HG02623 (cell line): ENCODE measurements around the gene CERT1.

Experiments
- ATAC-seq: cut with Tn5 transposase; IDR thresholded peaks from one replicate; pipeline ENCODE4 v1.9.1; 2021; ENCODE audit warnings: moderate library complexity; ENCODE audit not compliant: unreplicated experiment

Gene CERT1

DNA sequence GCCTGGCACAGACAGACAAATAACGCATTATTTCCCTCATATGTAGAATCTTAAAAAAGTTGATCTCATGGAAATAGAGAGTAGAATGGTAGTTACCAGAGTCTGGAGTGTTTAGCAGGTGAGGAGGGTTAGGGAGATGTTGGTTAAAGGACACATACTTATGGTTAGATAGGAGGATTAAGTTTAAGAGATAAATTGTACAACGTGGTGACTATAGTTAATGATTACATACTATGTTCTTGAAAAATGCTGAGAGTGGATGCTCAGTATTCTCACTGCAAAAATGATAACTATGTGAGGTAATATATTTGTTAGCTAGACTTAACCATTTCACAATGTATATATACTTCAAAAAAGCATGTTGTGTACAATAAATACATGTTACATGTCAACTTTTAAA is 38.0 kb downstream of the CERT1 start:
- no peak for ATAC-seq

DNA sequence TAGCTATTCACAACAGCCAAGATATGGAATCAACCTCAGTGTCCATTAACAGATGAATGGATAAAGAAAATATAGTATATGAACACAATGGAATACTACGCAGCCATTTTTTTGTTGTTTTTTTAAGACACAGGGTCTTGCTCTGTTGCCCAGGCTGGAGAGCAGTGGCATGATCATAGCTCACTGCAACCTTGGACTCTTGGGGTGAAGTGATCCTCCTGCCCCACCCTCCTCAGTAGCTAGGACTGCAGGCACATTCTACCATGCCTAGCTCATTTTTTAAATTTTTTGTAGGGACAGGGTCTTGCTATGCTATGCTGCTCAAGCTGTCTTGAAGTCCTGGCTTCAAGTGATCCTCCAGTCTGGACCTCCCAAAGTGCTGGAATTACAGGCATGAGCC is 38.5 kb downstream of the CERT1 start:
- no peak for ATAC-seq

DNA sequence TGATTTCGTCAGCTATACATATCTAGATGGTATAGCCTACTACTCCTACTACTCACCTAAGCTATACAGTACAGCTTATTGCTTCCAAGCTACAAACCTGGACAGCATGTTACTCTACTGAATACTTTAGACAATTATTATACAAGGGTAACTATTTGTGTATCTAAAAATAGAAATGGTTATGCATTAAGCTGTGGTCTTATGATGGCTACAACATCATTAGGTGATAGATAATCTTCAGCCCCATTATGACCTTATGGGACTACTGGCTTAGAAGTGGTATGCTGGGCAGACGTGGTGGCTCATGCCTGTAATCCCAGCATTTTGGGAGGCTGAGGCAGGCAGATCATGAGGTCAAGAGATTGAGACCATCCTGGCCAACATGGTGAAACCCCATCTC is 40.2 kb downstream of the CERT1 start:
- ATAC-seq, result no peak

DNA sequence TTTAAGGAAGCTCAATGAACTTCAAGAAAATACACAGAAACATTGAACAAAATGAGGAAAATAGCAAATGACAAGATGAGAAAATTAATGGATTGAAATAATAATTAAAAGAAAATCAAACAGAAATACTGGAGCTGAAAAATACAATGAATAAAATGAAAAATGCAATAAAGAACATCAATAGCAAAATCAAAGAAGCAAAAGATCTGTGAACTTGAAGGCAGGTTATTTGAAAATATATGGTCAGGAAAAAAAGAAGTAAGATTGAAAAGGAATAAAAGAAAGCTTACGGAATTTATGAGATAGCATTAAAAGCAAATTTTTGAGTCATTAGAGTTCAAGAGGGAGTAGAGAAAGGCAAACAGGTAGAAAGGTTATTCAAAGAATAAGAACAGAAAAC is 42.4 kb downstream of the CERT1 start:
- no peak for ATAC-seq

DNA sequence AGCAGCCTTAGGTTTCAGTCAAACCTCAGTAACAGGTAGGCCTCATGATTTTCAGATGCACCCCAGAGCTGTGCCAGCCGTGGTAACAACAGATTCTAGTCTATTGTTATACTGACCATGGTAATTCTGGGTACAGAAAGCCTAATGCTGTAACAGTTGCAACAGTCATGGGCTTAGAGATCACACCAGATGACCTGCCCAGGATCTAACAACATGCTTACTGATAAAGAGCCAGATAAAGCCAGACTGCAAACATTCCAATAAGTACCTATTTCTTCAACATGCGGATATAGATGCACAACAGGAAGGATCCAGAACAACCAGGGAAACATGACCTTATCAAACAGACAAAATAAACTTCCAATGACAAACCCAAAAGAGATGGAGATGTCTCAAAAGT is 42.8 kb downstream of the CERT1 start:
- no peak for ATAC-seq

DNA sequence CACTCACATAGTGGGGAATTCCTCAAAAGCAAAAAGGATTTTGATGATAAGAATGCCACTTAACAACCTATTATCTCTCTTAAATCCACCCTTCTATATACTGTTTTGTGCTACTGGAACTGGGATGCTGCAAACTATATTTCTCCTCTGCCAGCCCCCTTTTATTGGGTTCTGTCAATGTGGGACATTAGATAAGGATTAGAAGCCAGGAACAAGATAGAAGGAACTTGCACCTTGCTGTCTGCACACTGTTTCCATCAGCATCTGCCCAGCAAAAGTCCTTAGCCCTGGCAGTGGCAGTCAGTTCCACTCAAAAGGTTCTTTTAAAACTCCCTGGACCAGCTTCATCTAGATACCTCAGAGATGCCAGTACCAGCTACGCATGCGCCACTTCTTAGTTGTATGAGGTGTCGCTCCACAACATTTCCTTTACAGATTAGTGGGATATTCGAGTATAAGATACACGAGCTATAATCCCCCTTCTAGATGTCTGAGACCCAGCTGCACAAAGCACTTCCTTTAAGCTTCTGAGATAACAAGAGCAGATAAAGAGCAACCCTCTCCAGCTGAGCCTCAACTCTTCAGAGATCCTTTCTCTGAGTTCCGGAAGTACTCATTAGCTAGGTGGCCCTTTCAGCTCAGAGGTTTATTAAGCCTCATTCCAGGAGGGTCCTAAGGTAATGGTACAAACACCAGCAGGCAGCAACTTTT is 45.3 kb downstream of the CERT1 start:
- ATAC-seq, result no peak

DNA sequence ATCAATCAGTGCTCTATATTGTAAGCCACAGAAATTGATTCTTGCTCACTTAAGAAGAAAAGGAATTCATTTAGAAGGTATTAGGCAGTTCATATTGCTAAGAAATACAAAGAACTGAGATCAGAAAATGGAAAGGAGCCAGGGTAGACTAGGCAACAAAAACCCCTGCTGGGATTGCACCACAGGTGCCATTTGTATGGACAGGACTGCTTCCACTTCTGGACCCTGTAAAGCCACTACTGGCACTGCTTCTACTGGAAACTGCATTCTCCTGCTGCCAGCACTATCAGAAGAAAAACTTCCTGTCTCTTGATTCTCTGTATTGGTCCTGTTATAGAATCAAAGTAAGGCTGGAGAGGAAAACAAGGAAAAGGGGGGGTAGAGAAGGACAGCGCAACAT is 45.9 kb downstream of the CERT1 start:
- no peak for ATAC-seq

DNA sequence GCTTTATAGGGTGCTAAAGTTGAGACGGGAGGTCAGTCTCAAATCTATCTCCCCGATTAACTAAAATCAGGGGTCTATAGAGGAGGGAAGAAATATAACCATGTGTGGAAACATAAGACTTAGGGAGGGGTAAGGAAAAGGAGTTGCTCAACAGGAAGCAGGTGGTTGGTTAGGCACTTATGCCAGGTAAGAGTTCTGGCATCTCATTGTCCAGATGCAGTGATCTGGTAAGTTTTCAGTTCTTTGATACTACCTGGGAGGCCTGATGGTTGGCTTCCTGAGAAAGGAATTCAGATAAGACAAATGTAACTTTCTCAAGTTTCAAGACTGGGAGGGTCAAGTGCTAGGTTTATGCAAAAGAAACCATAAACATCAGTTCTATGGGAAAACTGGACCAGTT is 47.7 kb downstream of the CERT1 start:
- ATAC-seq, result no peak

DNA sequence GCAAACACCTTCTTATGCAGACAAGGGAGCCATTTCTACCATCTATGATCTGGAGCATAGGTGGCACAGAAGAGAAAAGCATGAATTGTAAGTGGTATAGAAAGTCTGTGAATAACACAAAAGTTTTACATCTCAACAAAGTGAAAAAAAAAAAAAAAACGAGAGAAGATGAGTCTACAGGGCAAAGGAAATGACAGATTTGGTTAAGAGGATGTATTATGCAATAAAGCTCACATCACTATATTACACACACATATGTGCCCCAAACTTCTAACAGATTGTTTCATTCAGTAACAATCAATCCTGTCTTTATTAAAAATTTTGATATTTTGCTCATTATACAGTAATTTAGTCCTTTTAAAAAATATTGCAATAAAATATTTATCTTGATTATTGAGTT is 49.8 kb downstream of the CERT1 start:
- ATAC-seq, result no peak

DNA sequence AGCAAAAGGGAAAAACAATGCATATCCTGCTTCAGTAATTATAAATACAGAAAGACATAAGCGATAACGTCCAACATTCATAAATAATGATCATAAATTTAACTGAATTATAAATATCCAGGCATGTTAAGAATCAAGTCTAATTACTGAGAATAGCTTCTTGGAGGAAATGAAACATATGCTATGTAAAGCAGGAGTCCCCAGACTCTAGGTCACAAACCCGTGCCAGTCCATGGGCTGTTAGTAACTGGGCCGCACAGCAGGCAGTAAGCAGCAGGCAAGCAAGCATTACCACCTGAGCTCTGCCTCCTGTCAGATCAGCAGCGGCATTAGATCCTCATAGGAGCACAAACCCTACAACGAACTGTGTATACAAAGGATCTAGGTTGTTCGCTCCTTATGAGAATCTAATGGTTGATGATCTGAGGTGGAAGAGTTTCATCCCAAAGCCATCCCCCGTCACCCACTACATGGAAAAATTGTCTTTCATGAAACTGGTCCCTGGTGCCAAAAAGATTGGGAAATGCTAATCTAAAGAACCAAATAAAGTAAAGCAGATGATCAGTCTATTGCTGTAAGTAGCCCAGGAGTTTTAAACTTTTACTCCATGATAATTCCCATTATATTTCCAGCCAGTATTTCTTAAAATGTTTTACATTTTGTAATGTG is 50.4 kb downstream of the CERT1 start:
- peak; percentile 91 for ATAC-seq

DNA sequence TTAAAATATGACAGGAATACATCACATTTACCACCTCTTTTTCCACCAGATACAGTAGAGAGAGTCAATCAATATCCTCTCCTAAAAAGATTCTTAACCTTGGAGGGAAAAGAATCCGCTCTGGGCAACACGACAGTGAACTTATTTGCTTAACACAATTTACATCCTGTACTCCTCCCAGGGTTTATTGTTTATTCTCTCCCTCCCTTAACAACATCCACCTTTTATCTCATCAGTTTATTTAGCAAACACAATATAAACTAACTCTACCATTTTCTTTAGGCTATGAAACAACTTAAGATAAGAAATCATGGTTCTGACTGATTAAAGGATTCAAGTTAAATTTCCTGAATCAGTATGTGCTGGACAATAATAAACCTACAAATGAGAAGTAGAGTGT is 50.9 kb downstream of the CERT1 start:
- ATAC-seq, result no peak

DNA sequence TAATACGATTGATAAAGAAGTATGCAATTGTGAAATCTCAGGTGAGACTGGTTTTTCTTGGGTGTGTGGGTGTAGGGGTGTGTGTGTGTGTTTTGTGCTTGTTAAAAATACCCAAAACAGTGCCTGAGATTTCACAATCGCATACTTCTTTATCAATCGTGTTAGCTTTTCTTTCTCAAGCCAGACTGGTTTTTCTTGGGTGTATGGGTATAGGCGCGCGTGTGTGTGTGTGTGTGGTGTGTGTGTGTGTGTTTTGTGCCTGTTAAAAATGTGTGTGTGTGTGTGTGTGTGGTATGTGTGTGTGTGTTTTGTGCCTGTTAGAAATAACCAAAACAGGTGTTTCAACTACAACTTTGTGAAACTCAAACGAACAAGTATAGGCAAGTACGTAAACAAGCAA is 53.7 kb downstream of the CERT1 start:
- ATAC-seq, result no peak

DNA sequence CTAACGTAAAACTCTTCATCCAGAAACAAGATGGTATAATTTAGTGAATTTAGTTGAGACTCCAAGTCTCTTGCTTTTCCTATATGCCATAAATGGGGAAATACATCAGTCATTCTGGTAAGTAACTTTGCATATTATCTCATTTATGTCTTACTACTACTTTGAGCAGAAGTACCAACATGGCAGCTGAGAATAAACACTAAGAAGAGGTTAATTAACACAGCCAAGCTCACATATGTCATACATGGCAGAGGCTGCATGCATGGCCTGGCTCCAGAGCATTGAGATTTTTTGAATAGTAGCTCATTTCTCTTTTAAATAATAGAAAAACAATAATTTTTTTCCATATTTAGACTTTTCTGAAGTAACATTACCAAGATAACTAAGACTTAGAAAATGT is 54.3 kb downstream of the CERT1 start:
- no peak for ATAC-seq

DNA sequence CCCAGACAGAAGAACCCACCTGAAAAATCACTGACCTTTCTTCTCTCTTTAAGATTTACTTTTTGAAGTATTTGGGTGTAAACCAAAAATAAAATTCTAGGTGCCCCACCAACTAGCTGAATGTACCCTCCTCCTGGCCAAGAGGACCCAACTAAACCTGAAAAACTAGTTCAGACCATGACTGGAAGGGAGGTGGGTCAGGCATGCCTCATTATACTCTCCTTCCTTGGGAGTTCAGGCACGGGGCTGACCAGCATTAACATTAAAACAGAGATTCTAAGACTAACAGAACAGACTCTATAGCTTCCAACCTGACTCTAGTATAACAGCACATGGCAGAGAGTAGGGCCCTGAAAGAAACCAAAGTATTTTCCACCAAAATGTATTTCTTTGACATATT is 61.4 kb downstream of the CERT1 start:
- no peak for ATAC-seq

DNA sequence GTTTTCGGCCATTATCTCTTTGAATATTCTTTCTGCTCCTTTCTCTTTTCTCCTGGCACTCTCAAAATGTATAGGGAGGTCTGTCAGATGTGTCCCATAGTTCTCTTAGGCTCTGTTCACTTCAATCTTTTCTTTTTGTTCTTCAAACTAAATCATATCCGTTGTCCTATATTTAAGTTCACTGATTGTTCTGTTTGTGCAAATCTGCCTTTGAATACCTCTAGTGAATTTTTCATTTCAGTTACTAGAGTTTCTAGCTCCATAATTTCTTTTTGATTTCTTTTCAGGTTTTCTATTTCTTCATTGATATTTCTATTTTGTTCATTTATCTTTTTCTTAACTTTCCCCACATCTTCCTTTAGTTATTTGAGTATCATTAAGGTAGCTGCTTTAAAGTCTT is 65.4 kb downstream of the CERT1 start:
- no peak for ATAC-seq

DNA sequence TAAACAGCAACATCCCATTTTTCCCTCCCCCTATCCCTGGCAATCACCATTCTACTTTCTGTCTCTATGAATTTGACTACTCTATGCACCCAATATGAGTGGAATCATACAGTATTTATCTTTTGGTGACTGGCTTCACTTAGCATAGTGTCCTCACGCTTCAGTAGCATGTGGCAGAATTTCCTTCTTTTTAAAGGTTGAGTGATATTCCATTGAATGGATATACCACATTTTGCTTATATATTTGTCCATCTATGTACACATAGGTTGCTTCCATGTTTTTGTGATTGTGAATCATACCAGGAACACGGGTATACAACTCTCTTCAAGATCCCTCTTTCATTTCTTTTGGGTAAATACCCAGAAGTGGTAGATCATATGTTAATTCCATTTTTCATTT is 69.9 kb downstream of the CERT1 start:
- no peak for ATAC-seq

DNA sequence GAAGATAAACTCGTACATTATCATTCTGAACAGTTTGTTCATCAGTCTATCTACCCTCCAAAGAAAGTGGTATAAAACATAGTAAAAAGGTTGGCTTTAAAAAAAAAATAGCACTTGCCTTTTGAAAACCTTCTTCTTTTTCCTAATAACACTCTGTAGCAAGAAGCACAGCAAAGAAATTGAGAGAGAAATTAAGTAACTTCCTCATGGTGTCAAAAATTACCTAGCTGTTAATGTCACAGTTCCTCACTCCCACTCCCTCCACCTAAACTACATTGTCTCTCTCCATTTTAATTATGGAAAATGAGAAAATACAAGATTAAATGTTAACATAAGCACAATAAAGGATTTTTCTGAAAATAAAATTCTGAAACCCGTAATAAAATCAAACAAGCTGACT is 72.2 kb downstream of the CERT1 start:
- ATAC-seq, result no peak

DNA sequence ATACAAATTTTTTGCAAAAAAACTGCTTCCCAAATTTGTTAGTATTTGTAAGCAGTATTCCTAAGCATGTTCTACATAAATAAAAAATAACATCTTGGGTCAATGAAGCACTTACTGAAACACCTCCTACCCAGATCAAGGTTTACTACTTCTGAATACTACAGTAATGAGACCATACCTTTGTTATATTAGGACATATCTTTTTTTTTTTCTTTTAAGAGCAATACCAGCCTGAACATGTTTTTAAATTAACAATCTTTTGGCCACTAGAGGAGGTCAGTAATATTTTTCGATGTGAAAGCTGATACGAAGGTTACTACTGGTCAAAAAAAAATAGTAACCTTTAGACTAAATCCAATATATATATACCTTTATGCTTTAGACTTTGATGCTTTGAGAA is 72.7 kb downstream of the CERT1 start:
- ATAC-seq, result no peak

DNA sequence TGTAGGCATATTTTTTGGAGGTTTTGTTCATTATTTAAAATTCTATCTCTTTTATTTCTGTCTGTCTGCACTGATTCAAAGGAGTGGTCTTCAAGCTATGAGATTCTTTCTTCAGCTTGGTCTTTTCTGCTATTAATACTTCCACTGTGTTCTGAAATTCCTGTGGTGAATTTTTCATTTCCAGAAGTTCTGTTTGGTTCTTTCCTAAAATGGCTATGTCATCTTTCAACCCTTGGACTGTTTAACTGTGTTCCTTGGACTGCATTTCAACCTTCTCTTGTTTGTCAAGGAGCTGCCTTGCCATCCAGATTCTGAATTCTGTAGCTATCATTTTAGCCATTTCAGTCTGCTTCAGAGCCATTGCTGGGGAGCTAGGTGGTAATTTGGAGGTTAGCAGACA is 76.3 kb downstream of the CERT1 start:
- ATAC-seq, result no peak

DNA sequence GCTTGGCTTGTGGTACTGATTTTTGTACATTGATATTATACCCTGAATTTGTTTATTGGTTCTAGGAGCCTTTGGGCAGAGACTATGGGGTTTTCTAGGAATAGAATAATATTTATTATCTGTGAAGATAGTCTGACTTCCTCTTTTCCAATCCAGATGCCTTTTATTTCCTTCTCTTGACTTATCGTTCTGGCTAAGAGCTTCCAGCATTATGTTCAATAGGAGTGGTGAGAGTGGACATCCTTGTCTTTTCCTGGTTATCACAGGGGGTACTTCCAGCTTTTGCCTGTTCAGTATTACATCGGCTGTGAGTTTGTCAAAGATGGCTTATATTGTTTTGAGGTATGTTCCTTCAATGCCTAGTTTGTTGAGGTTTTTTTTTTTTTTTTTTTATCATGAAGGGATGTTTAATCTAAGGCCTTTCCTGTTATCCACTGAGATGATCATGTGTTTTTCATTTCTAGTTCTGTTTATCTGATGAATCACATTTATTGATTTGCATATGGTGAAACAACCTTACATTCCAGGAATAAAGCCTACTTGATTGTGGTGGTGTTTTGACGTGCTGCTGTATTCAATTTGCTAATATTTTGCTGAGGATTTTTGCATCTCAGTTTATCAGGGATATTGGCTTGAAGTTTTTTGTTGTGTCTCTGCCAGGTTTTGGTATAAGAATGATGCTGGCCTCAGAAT is 77.5 kb downstream of the CERT1 start:
- ATAC-seq, result no peak

DNA sequence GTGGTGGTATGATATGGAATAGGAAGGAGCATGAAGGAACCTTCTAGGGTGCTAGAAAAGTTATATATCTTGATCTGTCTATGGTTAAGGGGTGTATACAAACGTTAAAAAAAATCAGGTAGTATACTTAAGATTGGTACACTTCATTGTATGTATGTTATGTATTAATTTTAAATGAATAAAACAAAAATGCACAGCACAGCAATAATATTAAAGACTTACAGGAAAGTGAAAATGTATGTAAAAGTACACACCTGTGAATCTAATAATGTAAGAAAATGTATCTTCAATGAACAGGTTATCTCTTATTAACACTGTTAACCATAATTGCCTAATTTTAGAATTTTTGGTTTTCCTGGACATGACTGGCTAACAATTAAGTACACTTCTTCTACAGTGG is 97.2 kb downstream of the CERT1 start:
- no peak for ATAC-seq
